HG02885 (cell line): ENCODE results near the gene MRC1.

Experiments used
- ATAC-seq: cut with Tn5 transposase; IDR thresholded peaks from one replicate; pipeline ENCODE4 v1.9.1; 2021; ENCODE audit warnings: mild to moderate bottlenecking; ENCODE audit not compliant: unreplicated experiment, poor library complexity

MRC1 gene

DNA sequence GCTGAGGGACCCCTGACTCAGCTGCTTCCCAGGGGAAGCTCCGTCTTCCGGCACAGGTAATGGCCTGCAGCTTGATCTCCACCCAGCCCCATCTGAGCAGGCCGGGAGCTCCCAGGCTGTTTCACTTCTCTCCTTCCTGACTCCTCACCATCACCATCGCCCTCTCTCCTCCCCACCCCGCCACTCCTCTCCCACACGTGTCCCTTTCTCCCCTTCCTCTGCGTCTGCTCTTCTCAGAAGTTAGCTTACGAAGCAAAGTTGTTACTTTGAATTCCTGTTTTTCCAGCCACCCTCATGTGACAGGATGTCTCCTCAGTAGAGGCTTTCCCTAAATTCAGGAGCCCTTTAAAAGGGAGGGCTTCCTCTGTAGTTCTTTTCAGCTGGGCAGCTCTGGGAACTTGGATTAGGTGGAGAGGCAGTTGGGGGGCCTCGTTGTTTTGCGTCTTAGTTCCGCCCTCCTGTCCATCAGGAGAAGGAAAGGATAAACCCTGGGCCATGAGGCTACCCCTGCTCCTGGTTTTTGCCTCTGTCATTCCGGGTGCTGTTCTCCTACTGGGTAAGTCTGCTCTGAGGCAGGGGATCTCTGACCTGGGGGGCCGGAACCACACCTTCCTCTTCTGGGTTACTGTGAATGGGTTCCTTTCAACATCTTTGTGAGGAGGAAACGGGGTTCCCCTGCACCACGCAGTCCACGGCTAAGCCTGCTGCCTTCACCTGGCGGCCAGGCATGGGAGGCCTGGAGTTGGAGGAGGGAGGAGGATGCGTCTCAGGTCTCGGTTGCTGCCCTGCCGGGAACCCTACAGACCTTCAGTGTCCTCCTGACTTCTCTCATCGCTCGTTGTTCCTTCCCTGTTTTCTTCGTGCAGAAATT lies at the start of gene MRC1:
MRC1 (plus strand) TSS at position 378 of the 871 bp plus-strand sequence; CDS start at position 496, 118 bp downstream.
- ATAC-seq = no peak

DNA sequence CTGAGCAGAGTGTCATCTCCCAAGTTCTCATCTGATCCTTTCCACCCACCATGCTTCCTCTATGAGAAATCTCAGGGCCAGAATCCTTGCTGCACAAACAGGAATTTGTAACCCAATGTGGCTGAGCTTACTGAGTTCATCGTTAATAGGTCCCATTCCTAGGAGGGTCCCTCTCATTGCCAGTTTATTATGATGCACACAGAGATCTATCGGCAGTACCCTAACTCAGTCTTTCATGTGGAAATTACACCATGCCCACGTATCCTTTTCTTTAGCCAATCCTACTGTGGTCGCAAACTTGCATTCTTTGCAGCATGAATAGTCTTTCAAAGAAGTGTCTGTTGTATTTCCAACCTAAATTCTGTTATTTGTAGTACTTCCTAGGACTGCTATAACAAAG lies 45.0 kb upstream of the MRC1 start:
- no peak for ATAC-seq

DNA sequence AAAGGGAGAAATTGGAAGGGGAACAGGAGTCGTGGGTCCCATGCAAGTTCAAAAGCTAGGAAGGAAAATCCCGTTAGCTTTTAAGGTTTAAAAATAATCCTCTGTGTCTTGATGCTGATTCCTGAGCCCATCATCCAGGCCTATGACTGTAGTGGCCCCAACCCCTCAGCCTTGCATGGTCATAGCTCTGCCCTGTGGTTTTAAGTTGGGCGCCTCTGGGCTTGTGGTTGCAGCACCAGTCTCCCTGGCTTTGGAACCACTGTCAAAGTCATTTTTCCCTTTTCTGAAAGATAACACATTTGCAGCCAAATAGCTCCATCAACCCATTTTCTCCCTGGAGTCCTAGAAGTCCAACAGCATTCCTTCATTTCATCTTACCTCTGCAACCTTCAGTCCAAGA lies 43.5 kb upstream of the MRC1 start:
- no peak for ATAC-seq

DNA sequence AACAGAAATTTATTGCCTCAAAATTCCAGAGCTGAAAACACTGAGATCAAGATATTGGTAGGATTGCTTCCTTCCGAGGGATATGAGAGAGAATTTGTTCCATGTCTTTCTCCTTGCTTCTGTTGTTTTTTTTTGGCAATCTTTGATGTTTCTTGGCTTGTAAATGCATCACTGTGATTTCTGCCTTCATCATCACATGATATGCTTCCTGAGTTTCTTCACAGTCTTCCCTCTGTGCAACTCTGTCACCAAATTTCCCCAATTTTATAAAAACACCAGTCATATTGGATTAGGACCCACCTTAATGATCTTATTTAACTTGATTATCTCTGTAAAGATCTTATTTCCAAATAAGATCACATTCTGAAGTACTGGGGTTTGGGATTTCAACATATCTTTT lies 42.4 kb upstream of the MRC1 start:
- ATAC-seq = no peak

DNA sequence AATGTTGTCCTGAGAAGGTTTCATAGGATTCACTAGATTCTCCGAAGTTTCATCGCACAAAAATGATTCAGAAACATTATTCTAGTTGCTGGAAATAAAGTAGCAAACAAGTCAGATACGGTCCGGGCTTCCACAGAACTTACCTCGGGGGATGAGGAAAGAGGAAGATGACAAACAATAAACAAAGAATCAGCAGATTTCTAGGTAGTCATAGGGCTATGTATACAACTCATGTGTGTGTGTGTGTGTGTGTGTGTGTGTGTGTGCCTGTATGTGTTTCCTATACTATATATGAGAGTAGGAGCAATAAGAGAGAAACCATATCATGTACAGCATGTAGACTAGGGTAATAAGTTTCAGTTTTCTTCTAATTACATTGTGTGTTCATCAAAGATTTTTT lies 40.7 kb upstream of the MRC1 start:
- ATAC-seq = no peak

DNA sequence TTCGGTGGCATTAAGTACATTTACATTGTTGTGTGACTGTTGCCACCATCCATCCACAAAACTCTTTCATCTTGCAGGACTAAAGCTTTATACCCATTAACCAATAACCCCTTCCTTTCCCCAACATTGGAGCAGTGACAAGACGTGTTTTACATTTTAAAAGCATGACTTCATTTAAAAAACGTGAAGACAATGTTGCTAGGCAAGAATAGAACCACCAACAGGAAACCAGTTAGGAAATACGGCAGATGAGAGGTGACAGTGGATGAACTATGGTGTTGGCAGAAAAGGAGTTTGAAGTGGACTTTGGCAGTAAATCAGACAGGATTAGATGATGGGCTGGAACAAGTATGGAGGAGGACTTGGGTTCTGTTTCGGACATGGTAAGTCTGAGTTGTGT lies 40.2 kb upstream of the MRC1 start:
- ATAC-seq = no peak

DNA sequence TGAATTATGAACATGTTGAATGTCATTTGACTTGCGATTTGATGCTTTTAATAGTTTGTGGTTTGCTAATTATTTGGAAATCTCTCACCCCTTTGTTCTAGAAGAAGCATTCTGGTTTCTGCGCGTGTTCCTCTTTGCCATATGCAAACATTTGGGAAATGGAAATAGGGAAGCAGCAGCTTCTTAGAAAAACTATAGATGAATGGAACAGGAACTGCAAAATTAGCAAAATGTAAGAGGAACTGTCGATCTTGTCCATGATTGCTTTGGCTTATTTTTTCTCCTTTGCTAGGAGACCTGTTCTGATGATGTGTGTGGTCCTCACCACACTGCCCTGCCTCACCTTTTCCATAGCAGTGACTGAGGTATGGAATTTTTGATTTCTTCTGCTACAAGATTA lies 38.1 kb upstream of the MRC1 start:
- no peak for ATAC-seq

DNA sequence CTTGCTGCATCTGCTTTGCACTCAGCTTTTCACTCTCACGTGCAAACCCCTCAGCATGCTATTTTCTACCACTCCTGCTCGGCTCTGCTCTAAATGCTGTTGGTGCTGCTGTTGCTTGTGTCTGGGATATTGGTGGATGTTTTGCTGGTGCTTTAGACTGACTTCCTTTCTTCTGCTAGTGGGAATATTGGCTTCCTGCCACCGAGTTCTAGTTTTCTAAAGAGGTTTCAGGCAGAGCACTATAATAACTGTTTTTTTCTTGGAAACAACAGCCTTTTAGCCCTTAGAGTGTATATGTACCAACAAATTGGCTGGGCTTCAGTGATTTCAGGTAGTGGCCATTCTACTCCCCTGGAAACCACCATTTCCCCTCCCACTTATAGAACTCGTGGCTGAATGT lies 29.4 kb upstream of the MRC1 start:
- no peak for ATAC-seq

DNA sequence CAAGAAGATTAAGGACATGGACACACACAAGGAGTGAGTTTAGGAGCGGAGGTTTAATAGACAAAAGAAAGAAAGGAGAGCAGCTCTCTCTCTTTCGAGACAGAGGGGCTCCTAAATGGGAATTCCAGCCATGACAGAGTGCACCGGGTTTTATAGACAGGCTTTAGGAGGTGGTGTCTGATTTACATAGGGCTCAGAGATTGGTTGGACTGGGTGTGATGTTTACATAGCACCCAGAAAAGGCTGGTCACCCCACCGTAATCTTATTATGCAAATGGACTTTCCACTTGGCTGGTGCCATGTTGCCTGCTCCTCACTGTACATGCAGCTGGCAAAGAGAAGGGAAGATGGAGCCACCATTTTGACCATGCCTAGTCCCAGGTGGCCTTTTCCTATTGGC lies 28.4 kb upstream of the MRC1 start:
- ATAC-seq = no peak

DNA sequence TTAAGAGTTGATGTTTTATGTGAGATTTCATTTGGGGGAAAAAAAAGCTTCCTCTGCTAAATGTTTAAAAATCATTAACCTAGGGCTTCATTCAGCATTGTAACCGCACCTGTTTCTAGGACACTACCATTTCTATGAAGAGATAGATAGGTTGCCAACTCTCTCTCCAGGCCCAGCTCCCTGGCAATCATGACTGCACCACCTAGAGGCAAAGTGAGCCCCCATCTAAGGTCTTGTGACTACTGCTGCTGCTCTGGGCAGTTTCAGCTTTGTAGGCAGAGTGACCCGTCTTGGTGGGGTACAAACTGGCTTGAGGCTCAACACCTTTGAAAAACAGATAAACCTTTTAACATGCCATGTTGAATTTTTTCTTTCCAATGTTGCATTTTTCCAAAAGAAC lies 27.3 kb upstream of the MRC1 start:
- ATAC-seq = no peak

DNA sequence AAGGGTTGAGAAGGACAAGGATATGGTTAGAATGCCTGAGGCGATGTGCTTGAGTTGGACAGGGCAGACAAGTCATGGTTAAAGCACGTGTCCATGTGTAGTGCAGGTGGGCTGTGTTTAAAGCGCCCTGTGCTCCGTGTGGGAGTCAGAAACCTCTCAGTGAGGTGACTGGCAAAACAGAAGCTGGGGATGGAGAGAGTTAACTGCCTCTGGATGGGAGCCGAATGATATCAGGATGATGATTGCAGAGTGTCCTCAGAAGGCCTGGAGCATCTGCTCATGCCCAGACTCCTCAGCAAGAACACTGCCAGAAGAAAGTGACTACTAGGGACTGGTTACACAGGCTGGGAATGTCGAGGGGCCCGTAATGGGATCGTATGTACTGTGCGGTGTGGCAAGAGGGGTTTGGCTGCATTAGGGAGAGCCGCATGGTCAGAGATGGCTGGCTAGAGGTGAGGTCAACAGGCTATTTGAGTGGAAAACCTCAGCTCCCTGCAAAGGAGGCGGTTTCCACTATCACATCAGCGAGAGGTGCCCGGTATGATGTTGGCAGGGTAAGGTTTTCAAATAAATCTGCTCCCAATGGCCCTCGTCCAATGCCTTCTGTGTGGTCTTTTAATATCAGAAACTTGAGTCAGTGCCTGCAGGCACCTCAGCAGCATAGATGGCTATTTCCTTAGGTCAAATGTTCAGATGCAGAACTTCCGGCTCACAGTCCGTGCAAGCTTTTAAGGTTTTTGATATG lies 26.1 kb upstream of the MRC1 start:
- ATAC-seq = no peak

DNA sequence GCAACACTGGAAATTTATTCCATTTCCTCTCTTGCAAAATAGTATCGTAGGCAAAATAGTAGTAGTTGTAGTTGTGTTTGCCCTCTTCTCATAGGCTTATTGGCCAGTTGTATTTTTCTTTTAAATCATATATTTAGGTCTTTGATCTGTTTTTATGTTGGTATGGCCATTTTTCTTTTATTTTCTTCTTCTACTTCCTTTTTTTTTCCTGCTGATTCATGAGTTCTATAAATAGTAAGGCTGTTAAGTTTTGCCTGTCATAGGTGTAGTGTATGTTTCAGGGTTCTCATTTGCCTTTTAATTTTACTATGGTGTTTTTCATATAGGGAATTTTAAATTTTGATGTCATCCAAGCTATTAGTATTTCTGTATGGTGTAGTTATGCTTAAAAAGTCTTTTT lies 25.4 kb upstream of the MRC1 start:
- ATAC-seq = no peak

DNA sequence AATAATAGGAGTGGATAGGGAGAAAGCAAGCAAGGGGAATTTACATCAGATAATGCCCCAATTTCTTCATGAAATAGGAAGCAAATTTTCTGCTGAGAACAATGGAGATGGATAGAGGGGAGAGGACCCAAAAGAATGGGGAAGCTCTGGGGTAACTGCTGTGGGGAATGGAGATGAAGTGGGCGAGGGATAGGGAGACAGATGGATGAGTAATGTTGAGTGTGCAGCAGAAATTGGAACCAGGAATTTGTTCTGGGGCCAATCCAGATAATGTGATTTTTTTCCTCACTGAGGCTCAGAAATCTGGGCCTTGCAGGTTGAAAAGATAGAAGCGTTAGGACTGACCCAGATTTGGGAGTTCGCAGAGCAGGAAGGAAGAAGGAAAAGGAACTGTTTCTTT lies 24.5 kb upstream of the MRC1 start:
- ATAC-seq = no peak

DNA sequence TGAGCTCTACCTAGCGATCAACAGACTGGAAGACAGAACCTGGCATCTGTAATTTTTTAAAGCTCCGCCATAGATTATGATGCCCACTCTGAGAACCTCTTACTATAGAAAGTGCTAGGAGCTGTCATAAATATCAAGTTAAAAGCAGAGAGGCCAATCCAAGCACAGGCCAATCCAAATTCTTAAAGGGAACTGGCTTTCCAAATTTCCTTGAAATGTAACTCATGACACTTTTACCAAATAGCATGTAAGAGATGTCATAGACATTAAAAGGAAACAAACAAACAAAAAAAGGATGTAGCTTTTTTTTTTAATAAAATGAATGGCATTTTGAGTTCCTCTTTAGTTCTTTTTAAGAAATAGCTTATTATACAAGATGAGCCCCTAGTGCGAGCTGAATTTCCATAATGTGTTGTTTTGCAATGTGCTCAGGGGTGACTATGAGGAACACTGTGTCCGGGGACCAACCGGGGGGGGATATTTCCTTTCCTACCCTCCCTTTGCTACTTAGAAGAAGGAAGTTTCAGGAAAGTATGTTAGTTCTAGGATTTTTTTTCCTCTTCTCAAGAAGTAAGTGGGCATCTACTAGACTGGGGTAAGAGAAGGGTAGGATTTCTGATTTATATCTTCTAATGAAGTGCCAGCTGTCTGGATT lies 23.7 kb upstream of the MRC1 start:
- no peak for ATAC-seq

DNA sequence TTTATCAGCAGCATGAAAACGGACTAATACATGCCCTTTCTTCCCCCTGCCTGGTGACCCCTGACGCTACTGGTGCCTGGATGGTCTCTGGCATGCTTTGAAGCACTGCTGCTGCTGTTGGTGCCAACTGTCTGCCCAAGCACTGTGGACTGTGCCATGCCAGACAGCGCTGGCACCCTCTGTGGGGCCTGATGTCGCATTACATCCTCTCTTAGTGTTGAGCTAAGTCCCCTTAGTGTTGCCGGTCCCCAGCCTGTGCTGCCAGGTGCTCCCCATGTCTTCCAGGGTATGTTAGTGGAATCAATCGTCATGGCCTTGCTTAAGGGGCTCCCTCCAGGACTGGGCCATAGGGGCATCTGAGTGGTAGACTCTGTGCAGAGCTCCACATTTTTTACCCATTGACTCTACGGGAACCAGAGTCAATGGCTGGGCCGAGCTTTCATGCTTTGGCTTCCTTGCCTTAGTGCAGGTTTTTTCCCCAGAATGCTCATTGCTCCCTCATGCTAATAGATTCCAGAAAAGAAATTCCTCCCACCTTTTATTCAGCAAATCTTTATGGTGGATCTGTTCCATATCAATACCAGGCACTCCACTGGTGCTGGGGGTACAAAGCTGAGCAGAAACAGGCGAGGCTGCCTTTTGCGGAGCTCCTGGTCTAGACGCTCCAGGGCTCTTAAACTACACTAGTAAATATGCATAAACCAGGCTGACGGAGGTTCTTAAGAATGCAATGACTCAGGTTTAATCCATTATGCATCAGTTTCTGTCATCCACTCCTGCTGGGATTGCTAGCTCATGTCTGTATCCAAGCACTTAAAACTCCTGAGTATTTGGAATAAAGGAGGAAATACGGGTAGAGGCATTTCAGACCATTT lies 21.8 kb upstream of the MRC1 start:
- ATAC-seq = no peak

DNA sequence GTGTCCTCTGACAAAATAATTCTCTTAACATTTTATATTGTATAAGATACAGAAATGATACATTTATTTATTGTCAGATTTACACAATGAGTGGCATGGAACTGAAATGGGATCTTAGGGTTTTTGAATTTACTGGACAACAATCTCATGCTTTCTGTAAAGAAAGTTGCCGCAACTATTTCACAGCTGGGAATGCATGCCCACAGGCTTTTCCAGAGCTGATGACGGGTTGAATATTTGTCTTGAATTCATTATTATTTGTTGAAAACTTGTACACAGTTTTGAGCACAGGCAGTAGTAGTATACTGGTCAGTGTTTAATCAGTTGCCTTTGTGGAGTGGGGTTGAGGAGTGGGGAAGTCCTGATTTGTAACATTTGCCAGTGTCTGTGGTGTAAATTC lies 20.5 kb upstream of the MRC1 start:
- ATAC-seq = no peak

DNA sequence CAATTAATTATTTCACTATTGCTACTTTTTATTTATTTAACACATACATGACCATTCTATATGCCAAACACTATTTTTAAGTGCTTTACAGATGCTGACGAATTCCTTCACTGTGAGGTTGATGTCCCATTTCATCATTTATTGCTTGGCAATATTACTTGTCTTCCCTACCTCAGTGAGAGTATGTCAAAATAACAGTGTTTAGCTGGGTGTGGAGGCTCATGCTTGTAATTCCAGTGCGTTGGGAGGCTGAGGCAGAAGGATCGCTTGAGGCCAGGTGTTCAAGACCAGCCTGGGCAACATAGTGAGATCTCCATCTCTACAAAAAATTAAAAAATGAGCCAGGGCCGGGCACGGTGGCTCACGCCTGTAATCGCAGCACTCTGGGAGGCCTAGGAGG lies 19.8 kb upstream of the MRC1 start:
- ATAC-seq = no peak

DNA sequence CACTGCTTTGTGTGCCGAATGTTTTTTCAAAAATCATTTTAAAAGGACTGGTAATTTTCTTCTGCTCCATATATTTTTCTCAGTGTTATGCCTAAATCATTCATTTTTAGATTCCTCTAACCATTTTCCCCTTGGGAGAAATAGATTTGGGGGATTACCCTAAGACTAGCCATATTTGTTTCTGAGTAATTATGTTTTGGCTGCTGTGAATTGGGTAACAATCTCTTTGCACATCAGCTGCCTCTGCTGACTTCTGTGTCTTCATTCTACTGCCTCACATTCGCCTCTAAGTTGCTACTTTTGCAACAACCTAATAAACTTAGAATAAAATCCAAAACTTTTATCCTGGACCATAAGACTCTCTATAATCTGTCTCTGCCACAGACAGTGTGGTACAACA lies 18.5 kb upstream of the MRC1 start:
- ATAC-seq = no peak

DNA sequence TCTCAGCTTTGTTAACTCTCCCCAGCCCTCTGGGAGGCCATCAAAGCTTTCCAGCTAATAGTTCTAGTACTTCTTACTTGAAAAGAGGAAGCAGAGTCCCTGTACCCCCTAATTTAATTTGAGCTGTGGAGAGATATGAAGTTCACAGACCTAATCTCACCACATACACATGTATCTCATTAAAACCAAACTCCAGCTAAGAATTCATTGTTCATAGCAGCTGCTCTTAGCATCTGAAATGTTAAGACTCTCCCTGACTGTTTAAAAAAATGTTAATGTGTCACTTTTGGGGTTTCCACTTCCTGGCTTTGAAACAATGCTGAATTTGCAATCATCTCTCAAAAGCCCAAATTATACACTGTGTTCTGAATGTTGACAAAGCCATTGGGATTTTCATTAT lies 16.2 kb upstream of the MRC1 start:
- ATAC-seq = no peak
